GM12878 (cell line): ENCODE results near the gene PRPF4.

ENCODE experiments used
- HDAC2 ChIP-seq: fragments of 200-600 bp; sonication (generic); IDR thresholded peaks from 2 replicates; pipeline ENCODE4 v1.6.1; 2017
- IRF4 ChIP-seq: IDR thresholded peaks from 2 replicates; pipeline ENCODE4 v1.6.1; 2011; ENCODE audit warnings: low read depth, low read length
- KDM1A ChIP-seq: fragments of 200-600 bp; sonication (generic); IDR thresholded peaks from 2 replicates; pipeline ENCODE4 v1.6.1; 2016; ENCODE audit warnings: borderline replicate concordance
- NRF1 ChIP-seq: conservative IDR thresholded peaks from 2 replicates; pipeline ENCODE4 v1.6.1; 2011; ENCODE audit warnings: mild to moderate bottlenecking, low read depth, low read length, improper control_type of control experiment
- POLR2AphosphoS5 ChIP-seq: IDR thresholded peaks from 2 replicates; pipeline ENCODE4 v1.6.1; 2011; ENCODE audit warnings: mild to moderate bottlenecking, low read length, inconsistent platforms
- RFX5 ChIP-seq: IDR thresholded peaks from 2 replicates; pipeline ENCODE4 v1.6.1; 2011; ENCODE audit warnings: low read depth, low read length, improper control_type of control experiment
- SIN3A ChIP-seq: IDR thresholded peaks from 2 replicates; pipeline ENCODE4 v1.6.1; 2012; ENCODE audit warnings: low read depth, low read length, improper control_type of control experiment
- SP1 ChIP-seq: IDR thresholded peaks from one replicate; pipeline ENCODE4 v1.6.1; 2011; ENCODE audit warnings: low read depth, low read length
- SREBF1 ChIP-seq: IDR thresholded peaks from 2 replicates; pipeline ENCODE4 v1.6.1; 2012; ENCODE audit warnings: mild to moderate bottlenecking, low read length
- TF ChIP-seq, protein P1 (sequence below), 3 experiments: IDR thresholded peaks in 2 of 3; conservative IDR thresholded peaks in 1 of 3; 2 replicates each; pipeline ENCODE4 v1.5.1; 2011; ENCODE audit warnings: low read depth in 3 of 3, low read length in 3 of 3, mild to moderate bottlenecking in 3 of 3, control low read depth in 2 of 3, moderate library complexity in 2 of 3, inconsistent platforms in 1 of 3, mixed read lengths in 1 of 3; ENCODE audit not compliant: control insufficient read depth in 2 of 3, insufficient read depth in 1 of 3; ENCODE audit errors: extremely low read depth in 1 of 3
- TF ChIP-seq, protein P2 (sequence below): fragments of 450-650 bp; IDR thresholded peaks from 2 replicates; pipeline ENCODE4 v1.6.1; 2017; ENCODE audit warnings: mild to moderate bottlenecking
- TF ChIP-seq, protein P3 (sequence below): fragments of 450-650 bp; IDR thresholded peaks from 2 replicates; pipeline ENCODE4 v1.6.1; 2016; ENCODE audit warnings: mild to moderate bottlenecking

DNA sequence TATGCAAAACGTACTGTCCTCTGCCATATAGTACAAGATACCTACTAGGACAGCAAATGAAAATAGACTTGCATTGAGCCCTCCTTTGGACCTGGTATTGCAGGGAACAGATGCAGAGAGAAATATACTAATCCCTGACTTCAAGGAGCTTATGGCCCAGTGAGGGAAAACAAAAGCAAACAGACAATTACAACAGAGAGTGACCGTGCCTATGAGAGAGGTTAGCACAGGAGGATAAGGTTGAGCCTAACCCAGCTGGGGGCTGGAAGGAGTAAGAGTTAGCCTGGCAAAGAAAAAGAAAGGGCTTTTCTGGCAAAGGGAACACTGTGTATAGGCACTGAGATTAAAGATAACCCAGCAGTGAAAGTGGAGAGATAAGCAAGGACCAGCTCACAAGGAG is 5.6 kb upstream of the PRPF4 start:
- no peak for TF ChIP-seq SP1
- TF ChIP-seq RFX5: no peak
- TF ChIP-seq, protein P1, sequence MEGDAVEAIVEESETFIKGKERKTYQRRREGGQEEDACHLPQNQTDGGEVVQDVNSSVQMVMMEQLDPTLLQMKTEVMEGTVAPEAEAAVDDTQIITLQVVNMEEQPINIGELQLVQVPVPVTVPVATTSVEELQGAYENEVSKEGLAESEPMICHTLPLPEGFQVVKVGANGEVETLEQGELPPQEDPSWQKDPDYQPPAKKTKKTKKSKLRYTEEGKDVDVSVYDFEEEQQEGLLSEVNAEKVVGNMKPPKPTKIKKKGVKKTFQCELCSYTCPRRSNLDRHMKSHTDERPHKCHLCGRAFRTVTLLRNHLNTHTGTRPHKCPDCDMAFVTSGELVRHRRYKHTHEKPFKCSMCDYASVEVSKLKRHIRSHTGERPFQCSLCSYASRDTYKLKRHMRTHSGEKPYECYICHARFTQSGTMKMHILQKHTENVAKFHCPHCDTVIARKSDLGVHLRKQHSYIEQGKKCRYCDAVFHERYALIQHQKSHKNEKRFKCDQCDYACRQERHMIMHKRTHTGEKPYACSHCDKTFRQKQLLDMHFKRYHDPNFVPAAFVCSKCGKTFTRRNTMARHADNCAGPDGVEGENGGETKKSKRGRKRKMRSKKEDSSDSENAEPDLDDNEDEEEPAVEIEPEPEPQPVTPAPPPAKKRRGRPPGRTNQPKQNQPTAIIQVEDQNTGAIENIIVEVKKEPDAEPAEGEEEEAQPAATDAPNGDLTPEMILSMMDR (IDR thresholded peaks at IDR 0.05 in 2 of 3, conservative IDR thresholded peaks at IDR 0.05 in 1 of 3; ENCODE audit: control insufficient read depth in 2 of 3, extremely low read depth in 1 of 3, insufficient read depth in 1 of 3, low read depth in 3 of 3, low read length in 3 of 3): no peak
- TF ChIP-seq, protein P2, sequence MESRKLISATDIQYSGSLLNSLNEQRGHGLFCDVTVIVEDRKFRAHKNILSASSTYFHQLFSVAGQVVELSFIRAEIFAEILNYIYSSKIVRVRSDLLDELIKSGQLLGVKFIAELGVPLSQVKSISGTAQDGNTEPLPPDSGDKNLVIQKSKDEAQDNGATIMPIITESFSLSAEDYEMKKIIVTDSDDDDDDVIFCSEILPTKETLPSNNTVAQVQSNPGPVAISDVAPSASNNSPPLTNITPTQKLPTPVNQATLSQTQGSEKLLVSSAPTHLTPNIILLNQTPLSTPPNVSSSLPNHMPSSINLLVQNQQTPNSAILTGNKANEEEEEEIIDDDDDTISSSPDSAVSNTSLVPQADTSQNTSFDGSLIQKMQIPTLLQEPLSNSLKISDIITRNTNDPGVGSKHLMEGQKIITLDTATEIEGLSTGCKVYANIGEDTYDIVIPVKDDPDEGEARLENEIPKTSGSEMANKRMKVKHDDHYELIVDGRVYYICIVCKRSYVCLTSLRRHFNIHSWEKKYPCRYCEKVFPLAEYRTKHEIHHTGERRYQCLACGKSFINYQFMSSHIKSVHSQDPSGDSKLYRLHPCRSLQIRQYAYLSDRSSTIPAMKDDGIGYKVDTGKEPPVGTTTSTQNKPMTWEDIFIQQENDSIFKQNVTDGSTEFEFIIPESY: no peak
- TF ChIP-seq NRF1: no peak
- TF ChIP-seq IRF4: no peak
- TF ChIP-seq HDAC2: no peak
- TF ChIP-seq KDM1A: no peak
- TF ChIP-seq, protein P3, sequence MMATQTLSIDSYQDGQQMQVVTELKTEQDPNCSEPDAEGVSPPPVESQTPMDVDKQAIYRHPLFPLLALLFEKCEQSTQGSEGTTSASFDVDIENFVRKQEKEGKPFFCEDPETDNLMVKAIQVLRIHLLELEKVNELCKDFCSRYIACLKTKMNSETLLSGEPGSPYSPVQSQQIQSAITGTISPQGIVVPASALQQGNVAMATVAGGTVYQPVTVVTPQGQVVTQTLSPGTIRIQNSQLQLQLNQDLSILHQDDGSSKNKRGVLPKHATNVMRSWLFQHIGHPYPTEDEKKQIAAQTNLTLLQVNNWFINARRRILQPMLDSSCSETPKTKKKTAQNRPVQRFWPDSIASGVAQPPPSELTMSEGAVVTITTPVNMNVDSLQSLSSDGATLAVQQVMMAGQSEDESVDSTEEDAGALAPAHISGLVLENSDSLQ: no peak
- no peak for TF ChIP-seq SIN3A
- no peak for TF ChIP-seq POLR2AphosphoS5
- TF ChIP-seq SREBF1: no peak
